Osteoblast (primary cell): ENCODE results near the gene RFTN1. TPM values are rescaled to one million over a fixed set of nuclear protein-coding genes. Genes with fewer than 3 reads are reported as not detected.

Source experiments
- DNase-seq: peaks from one replicate; pipeline ENCODE4 v3.0.0; 2011; ENCODE audit warnings: low spot score, mixed read lengths; ENCODE audit not compliant: insufficient read length; ENCODE audit errors: missing footprints
- H2AFZ ChIP-seq: 2 replicates; pipeline ENCODE4 v1.6.0; 2011; ENCODE audit warnings: mild to moderate bottlenecking, low read length
- H3K27ac ChIP-seq: 2 replicates; pipeline ENCODE4 v1.5.1; 2011; ENCODE audit warnings: mild to moderate bottlenecking, low read depth, low read length, moderate library complexity
- H3K27me3 ChIP-seq: 2 replicates; pipeline ENCODE4 v1.6.0; 2012; ENCODE audit warnings: mild to moderate bottlenecking, control low read depth, inconsistent platforms, low read length, moderate library complexity; ENCODE audit not compliant: insufficient read depth
- H3K36me3 ChIP-seq: 2 replicates; pipeline ENCODE4 v1.5.1; 2011; ENCODE audit warnings: mild to moderate bottlenecking, low read length, control low read depth, moderate library complexity; ENCODE audit not compliant: insufficient read depth
- H3K4me1 ChIP-seq: 2 replicates; pipeline ENCODE4 v1.5.1; 2011; ENCODE audit warnings: mild to moderate bottlenecking, low read length, control low read depth, moderate library complexity; ENCODE audit not compliant: insufficient read depth
- H3K4me2 ChIP-seq: 2 replicates; pipeline ENCODE4 v1.6.0; 2011; ENCODE audit warnings: mild to moderate bottlenecking, low read length; ENCODE audit not compliant: insufficient read depth
- H3K4me3 ChIP-seq: fragments of 200-600 bp; sonication (generic); 3 replicates; pipeline ENCODE4 v1.5.1; 2012; ENCODE audit warnings: mild to moderate bottlenecking, low read length, inconsistent platforms; ENCODE audit not compliant: insufficient read depth
- H3K79me2 ChIP-seq: 2 replicates; pipeline ENCODE4 v1.6.0; 2012; ENCODE audit warnings: mild to moderate bottlenecking, low read length, control low read depth, inconsistent platforms; ENCODE audit not compliant: insufficient read depth
- H3K9me3 ChIP-seq: 2 replicates; pipeline ENCODE4 v1.5.1; 2011; ENCODE audit warnings: low read depth, low read length, control low read depth
- H4K20me1 ChIP-seq: 2 replicates; pipeline ENCODE4 v1.6.0; 2012; ENCODE audit warnings: mild to moderate bottlenecking, low read length, control low read depth; ENCODE audit not compliant: insufficient read depth
- CTCF ChIP-seq: IDR thresholded peaks from 2 replicates; pipeline ENCODE4 v1.5.1; 2011; ENCODE audit warnings: mild to moderate bottlenecking, low read depth, low read length, moderate library complexity; ENCODE audit errors: extremely low read depth
- total RNA-seq: library from RNA; depleted of rRNA; stranded (reverse); fragments of >200 nt; gene quantifications from 2 replicates; pipeline ENCODE4 v1.2.3, GENCODE V29; 2012

RFTN1 gene
- total RNA-seq, 1 donor, result 99.2 TPM

- Histone ChIP-seq H3K27ac (no peak overlapping the region), H2AFZ (no peak overlapping the region), H4K20me1 (peaks cover 43% of the 10 kb centered on the region), H3K4me3 (no peak overlapping the region), H3K4me2 (no peak overlapping the region), H3K9me3 (no peaks in the 10 kb centered on the region), H3K4me1 (peaks cover 17% of the 10 kb centered on the region), H3K79me2 (peaks cover 48% of the 10 kb centered on the region), H3K36me3 (no peaks in the 10 kb centered on the region), H3K27me3 (no peaks in the 10 kb centered on the region)
- no peak for DNase-seq
- no peak for TF ChIP-seq CTCF
These were observed 97.5 kb downstream of the RFTN1 start for GRCh38 chr3:16415911-16416476.

- Histone ChIP-seq H3K4me1 (peaks cover 3% of the 10 kb centered on the region), H3K4me3 (no peak overlapping the region), H3K27me3 (no peaks in the 10 kb centered on the region), H4K20me1 (peaks cover 28% of the 10 kb centered on the region), H3K4me2 (no peak overlapping the region), H3K79me2 (peaks cover 38% of the 10 kb centered on the region), H3K9me3 (no peaks in the 10 kb centered on the region), H3K27ac (no peak overlapping the region), H2AFZ (no peak overlapping the region), H3K36me3 (peaks cover 9% of the 10 kb centered on the region)
- DNase-seq, result no peak
- no peak for TF ChIP-seq CTCF
These were observed 100.2 kb downstream of the RFTN1 start for GRCh38 chr3:16413321-16413720.

DNA sequence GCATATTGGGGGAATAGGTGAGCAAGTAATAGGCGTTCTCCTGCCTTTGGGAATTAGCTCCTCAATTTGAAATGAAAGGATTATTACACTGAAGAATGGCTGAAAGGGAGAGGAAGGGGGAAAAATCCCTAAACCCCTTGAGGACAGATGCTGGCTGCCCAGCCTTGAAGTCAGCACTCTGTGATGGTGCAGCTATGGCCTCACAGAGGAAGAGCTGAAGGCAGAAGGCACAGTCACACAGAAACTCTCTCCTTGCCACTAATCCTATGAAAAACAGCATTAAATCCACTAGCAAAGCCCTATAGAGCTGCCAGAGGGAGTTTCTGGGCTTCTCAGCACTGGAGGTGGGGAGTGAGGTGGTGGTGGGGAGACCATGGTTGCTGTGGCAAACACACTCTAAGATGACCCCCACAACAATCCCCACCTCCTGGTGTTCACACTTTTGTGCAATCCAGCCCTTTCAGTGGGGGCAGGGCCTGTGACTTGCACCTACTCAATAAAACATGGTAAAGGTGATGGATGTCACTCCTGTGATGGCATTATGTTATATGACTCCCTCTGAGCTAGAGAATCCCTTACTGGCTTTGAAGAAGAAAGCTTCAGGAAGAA is 101.2 kb downstream of the RFTN1 start:
- peaks cover 9% of the 10 kb centered on the region for H3K36me3 ChIP-seq
- H3K79me2 ChIP-seq, result peaks cover 32% of the 10 kb centered on the region
- H3K4me3 ChIP-seq, result no peak overlapping the region
- TF ChIP-seq CTCF, result no peak
- peaks cover 9% of the 10 kb centered on the region for H3K4me1 ChIP-seq
- H3K27ac ChIP-seq, result no peak overlapping the region
- H4K20me1 ChIP-seq, result peaks cover 26% of the 10 kb centered on the region
- H3K4me2 ChIP-seq, result no peak overlapping the region
- no peaks in the 10 kb centered on the region for H3K27me3 ChIP-seq
- no peak overlapping the region for H2AFZ ChIP-seq
- DNase-seq, result no peak
- H3K9me3 ChIP-seq, result no peaks in the 10 kb centered on the region

DNA sequence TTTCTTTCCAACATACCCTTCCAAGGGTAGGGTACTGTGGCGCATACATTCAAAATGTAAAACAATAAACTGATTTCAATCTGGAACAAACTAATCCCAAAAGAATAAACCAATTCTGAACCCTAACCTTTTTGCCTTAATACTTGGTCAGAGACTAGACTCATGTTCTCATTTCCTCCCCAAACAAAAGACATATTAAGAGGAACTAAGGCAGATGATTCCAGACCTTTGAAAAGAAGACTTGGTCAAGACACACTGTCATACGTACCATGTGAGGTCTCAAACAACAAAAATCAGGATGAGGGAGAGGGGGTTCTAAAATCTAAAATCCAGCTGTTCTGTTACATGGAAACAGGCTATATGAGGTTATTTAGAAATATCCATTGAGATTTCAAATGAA is 102.1 kb downstream of the RFTN1 start:
- no peak overlapping the region for H2AFZ ChIP-seq
- H4K20me1 ChIP-seq, result peaks cover 27% of the 10 kb centered on the region
- no peaks in the 10 kb centered on the region for H3K9me3 ChIP-seq
- DNase-seq, result no peak
- H3K4me2 ChIP-seq, result no peak overlapping the region
- TF ChIP-seq CTCF, result no peak
- H3K36me3 ChIP-seq, result peaks cover 9% of the 10 kb centered on the region
- H3K27ac ChIP-seq, result no peak overlapping the region
- H3K4me1 ChIP-seq, result peaks cover 9% of the 10 kb centered on the region
- no peak overlapping the region for H3K4me3 ChIP-seq
- peaks cover 30% of the 10 kb centered on the region for H3K79me2 ChIP-seq
- no peaks in the 10 kb centered on the region for H3K27me3 ChIP-seq
